ENCODE measurements around the gene GPX7. TPM values are rescaled to one million over a fixed set of nuclear protein-coding genes. Genes with fewer than 3 reads are reported as not detected.

Gene GPX7
- total RNA-seq, 1 experiment from 2014 or later, result not detected

DNA sequence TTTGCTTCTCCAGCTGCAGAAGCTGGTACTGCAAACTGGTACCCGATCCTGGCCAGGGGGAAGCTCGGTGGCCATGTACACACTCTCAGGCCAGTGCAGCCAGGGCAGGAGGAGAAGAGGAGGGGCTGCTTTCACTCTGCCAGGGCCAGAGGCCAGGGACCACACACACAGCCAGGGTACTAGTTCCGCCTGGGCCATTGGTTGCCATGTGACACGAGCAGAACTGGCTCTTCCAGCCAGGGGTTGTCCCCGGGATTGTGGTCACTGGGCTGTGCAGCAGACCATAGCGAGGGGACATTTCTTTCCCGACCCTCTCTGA is 27.1 kb downstream of the GPX7 start:
- H3K4me2 ChIP-seq (ENCODE audit: low read length), result no peak overlapping the region
- no peaks in the 10 kb centered on the region for H4K20me1 ChIP-seq (ENCODE audit: low read length)
- ATAC-seq (no peak), DNase-seq (no peak)
- POLR2A ChIA-PET (ENCODE audit: unreplicated experiment), result no interaction called here
- no peak overlapping the region for H3K27ac ChIP-seq (ENCODE audit: low read length)
- H2AFZ ChIP-seq (ENCODE audit: low read length), result no peak overlapping the region
- intact Hi-C loops (cut with micrococcal nuclease), result no loop called here
- no peak overlapping the region for H3K4me3 ChIP-seq (ENCODE audit: low read length)
- H3K79me2 ChIP-seq (ENCODE audit: low read length), result no peaks in the 10 kb centered on the region
- H3K36me3 ChIP-seq (ENCODE audit: low read depth, low read length), result no peaks in the 10 kb centered on the region
- CTCF ChIA-PET, result no interaction called here
- H3K9ac ChIP-seq (ENCODE audit: low read length), result no peak overlapping the region
- H3K27me3 ChIP-seq (ENCODE audit: low read length), result 0 out of 2 replicates have a peak, but pooled peaks cover 16% of the 10 kb centered on the region
- TF ChIP-seq EZH2phosphoT487 (IDR thresholded peaks at IDR 0.05; ENCODE audit: borderline replicate concordance, low read length) (no peak), EZH2 (IDR thresholded peaks at IDR 0.05; ENCODE audit: low read length, unreplicated experiment) (no peak)
- TF ChIP-seq, protein P1, sequence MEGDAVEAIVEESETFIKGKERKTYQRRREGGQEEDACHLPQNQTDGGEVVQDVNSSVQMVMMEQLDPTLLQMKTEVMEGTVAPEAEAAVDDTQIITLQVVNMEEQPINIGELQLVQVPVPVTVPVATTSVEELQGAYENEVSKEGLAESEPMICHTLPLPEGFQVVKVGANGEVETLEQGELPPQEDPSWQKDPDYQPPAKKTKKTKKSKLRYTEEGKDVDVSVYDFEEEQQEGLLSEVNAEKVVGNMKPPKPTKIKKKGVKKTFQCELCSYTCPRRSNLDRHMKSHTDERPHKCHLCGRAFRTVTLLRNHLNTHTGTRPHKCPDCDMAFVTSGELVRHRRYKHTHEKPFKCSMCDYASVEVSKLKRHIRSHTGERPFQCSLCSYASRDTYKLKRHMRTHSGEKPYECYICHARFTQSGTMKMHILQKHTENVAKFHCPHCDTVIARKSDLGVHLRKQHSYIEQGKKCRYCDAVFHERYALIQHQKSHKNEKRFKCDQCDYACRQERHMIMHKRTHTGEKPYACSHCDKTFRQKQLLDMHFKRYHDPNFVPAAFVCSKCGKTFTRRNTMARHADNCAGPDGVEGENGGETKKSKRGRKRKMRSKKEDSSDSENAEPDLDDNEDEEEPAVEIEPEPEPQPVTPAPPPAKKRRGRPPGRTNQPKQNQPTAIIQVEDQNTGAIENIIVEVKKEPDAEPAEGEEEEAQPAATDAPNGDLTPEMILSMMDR (conservative IDR thresholded peaks at IDR 0.05; ENCODE audit: low read depth, low read length), result no peak
- H3F3A ChIP-seq (ENCODE audit: low read length, unreplicated experiment), result no peaks in the 10 kb centered on the region
- no peaks in the 10 kb centered on the region for H3K9me3 ChIP-seq (ENCODE audit: low read length)
- H3K4me1 ChIP-seq (ENCODE audit: insufficient read depth, low read length), result no peaks in the 10 kb centered on the region
- no TSS peak for BruUV-seq (replicated peaks)
- H3K9me2 ChIP-seq (replicated peaks; ENCODE audit: low read length), result no peaks in the 10 kb centered on the region

DNA sequence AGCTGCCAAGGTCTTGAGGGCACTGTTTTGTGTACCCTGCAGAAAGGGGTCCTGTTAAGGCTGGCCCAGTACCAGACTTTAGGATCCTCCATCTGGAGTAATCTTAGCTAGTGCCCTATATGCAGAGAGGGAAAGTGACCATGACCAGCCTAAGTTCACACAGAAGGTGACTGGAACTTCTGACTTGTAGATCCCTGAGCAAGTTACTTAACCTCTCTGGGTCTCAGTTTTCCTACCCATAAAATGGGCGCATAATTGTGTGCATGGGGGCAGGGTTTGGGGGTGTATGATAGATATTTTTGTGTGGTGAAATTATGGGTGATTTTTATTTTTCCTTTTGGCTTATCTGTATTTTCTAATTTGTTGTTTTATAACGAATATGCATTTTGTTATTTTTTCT is 27.5 kb downstream of the GPX7 start:
- no peak overlapping the region for H3K4me3 ChIP-seq (ENCODE audit: low read length)
- ChIA-PET CTCF (no interaction called here), POLR2A (ENCODE audit: unreplicated experiment) (no interaction called here)
- no peak overlapping the region for H3K4me2 ChIP-seq (ENCODE audit: low read length)
- H3K79me2 ChIP-seq (ENCODE audit: low read length), result no peaks in the 10 kb centered on the region
- H3K4me1 ChIP-seq (ENCODE audit: insufficient read depth, low read length), result no peaks in the 10 kb centered on the region
- 0 out of 2 replicates have a peak, but pooled peaks cover 16% of the 10 kb centered on the region for H3K27me3 ChIP-seq (ENCODE audit: low read length)
- H3F3A ChIP-seq (ENCODE audit: low read length, unreplicated experiment), result no peaks in the 10 kb centered on the region
- no peak for TF ChIP-seq EZH2phosphoT487 (IDR thresholded peaks at IDR 0.05; ENCODE audit: borderline replicate concordance, low read length)
- TF ChIP-seq EZH2 (IDR thresholded peaks at IDR 0.05; ENCODE audit: low read length, unreplicated experiment), result no peak
- no peak overlapping the region for H3K9ac ChIP-seq (ENCODE audit: low read length)
- BruUV-seq (replicated peaks), result no TSS peak
- intact Hi-C loops (cut with micrococcal nuclease), result no loop called here
- no peaks in the 10 kb centered on the region for H3K9me3 ChIP-seq (ENCODE audit: low read length)
- no peaks in the 10 kb centered on the region for H4K20me1 ChIP-seq (ENCODE audit: low read length)
- H3K9me2 ChIP-seq (replicated peaks; ENCODE audit: low read length), result no peaks in the 10 kb centered on the region
- H3K36me3 ChIP-seq (ENCODE audit: low read depth, low read length), result no peaks in the 10 kb centered on the region
- H2AFZ ChIP-seq (ENCODE audit: low read length), result no peak overlapping the region
- DNase-seq, result no peak
- no peak overlapping the region for H3K27ac ChIP-seq (ENCODE audit: low read length)
- no peak for ATAC-seq

DNA sequence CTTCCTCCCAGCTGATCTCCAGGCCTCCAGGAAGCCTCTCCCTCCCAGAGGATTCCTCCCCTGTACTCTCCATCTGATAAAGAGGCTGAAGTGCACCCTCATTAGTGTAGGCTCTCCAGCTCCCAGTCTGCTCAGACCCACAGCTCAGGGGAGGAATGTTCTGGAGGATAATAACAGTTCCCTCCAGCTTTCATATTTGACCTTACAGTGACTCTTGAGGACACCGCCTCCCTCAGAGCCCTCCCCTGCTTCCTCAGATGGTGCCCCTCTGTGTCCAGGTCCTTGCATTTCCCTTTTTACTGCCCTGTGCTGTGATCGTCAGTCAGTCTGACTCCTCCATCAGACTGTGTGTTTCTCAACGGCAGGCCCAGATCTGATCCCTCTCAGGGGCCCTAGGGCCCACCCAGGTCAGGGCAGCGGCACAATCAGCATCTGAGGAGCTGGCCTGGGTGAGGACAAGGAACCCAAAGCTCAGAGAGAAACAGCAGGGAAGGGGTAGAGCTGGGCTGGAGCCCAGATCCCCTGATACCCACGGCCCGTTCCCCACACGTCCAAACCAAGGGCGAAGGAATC is 29.7 kb downstream of the GPX7 start:
- Histone ChIP-seq H3K27ac (ENCODE audit: low read length) (no peak overlapping the region), H3K36me3 (ENCODE audit: low read depth, low read length) (no peaks in the 10 kb centered on the region), H3F3A (ENCODE audit: low read length, unreplicated experiment) (no peaks in the 10 kb centered on the region), H2AFZ (ENCODE audit: low read length) (no peak overlapping the region), H3K4me3 (ENCODE audit: low read length) (no peak overlapping the region), H3K79me2 (ENCODE audit: low read length) (no peaks in the 10 kb centered on the region), H4K20me1 (ENCODE audit: low read length) (no peaks in the 10 kb centered on the region), H3K9me2 (replicated peaks; ENCODE audit: low read length) (no peaks in the 10 kb centered on the region), H3K4me1 (ENCODE audit: insufficient read depth, low read length) (no peaks in the 10 kb centered on the region), H3K9me3 (ENCODE audit: low read length) (no peaks in the 10 kb centered on the region), H3K27me3 (ENCODE audit: low read length) (0 out of 2 replicates have a peak, but pooled peaks cover 16% of the 10 kb centered on the region), H3K9ac (ENCODE audit: low read length) (no peak overlapping the region), H3K4me2 (ENCODE audit: low read length) (no peak overlapping the region)
- TF ChIP-seq, protein P1 (conservative IDR thresholded peaks at IDR 0.05; ENCODE audit: low read depth, low read length), result no peak
- no peak for TF ChIP-seq EZH2 (IDR thresholded peaks at IDR 0.05; ENCODE audit: low read length, unreplicated experiment)
- TF ChIP-seq EZH2phosphoT487 (IDR thresholded peaks at IDR 0.05; ENCODE audit: borderline replicate concordance, low read length), result no peak
- DNase-seq, result no peak
- ChIA-PET POLR2A (ENCODE audit: unreplicated experiment) (no interaction called here), CTCF (no interaction called here)
- no TSS peak for BruUV-seq (replicated peaks)
- intact Hi-C loops (cut with micrococcal nuclease), result no loop called here
- no peak for ATAC-seq
